Mucosa of rectum (tissue), 2 donors: ENCODE measurements around the gene INVS.
"Not testable (repeated sequence)": the region's sequence is repeated elsewhere in the genome, so short reads cannot be mapped to it uniquely, and the experiment has no call there.

ENCODE experiments used
- H3K27ac ChIP-seq, 2 donors: one replicate each; pipeline ENCODE4 v1.7.0; 2013; ENCODE audit warnings: inconsistent platforms in 2 of 2, low read depth in 2 of 2, low read length in 2 of 2
- H3K27me3 ChIP-seq, 2 donors: one replicate each; pipeline ENCODE4 v1.7.0; 2013; ENCODE audit warnings: low read length in 2 of 2; ENCODE audit not compliant: control insufficient read depth in 2 of 2, insufficient read depth in 2 of 2
- H3K36me3 ChIP-seq, 2 donors: one replicate each; pipeline ENCODE4 v1.7.0; 2013; ENCODE audit warnings: low read length in 2 of 2; ENCODE audit not compliant: control insufficient read depth in 2 of 2, insufficient read depth in 2 of 2
- H3K4me1 ChIP-seq, 2 donors: one replicate each; pipeline ENCODE4 v1.7.0; 2013; ENCODE audit warnings: low read length in 2 of 2, mild to moderate bottlenecking in 1 of 2; ENCODE audit not compliant: control insufficient read depth in 2 of 2, insufficient read depth in 2 of 2
- H3K4me3 ChIP-seq, 2 donors: one replicate each; pipeline ENCODE4 v1.7.0; 2013; ENCODE audit warnings: low read length in 2 of 2
- H3K9ac ChIP-seq, 2 donors: one replicate each; pipeline ENCODE4 v1.7.0; 2013; ENCODE audit warnings: low read length in 2 of 2, low read depth in 1 of 2, mild to moderate bottlenecking in 1 of 2
- H3K9me3 ChIP-seq, 2 donors: one replicate each; pipeline ENCODE4 v1.7.0; 2013; ENCODE audit warnings: low read length in 2 of 2; ENCODE audit not compliant: control insufficient read depth in 2 of 2
- donor health status: healthy.
- donor health status: Normal muscosa, but diverticular disease.

INVS gene

GRCh38 chr9:100098887-100099721 is at the start of gene INVS, which contains the start of gene ERP44:
INVS (plus strand) TSS chr9:100099243; CDS start chr9:100104522, 5,279 bp downstream.
ERP44 (minus strand) TSS chr9:100099000; CDS start chr9:100098840, 160 bp downstream.
- peak within 1 kb of the TSS; percentile 97 to 100 for H3K4me3 ChIP-seq
- H3K9me3 ChIP-seq, result no peaks in the 10 kb centered on the region
- peaks cover 2 to 3% of the 10 kb centered on the region in 2 donors for H3K36me3 ChIP-seq
- no peaks in the 10 kb centered on the region for H3K27me3 ChIP-seq
- peaks cover 12 to 13% of the 10 kb centered on the region in 2 donors for H3K4me1 ChIP-seq
- H3K9ac ChIP-seq, result peak within 1 kb of the TSS; percentile 97 to 100
- peak within 1 kb of the TSS; percentile 84 to 91 for H3K27ac ChIP-seq

- Histone ChIP-seq H3K4me1 (no peaks in the 10 kb centered on the region), H3K27me3 (no peaks in the 10 kb centered on the region), H3K4me3 (no peak overlapping the region), H3K9me3 (no peaks in the 10 kb centered on the region), H3K36me3 (peaks cover 13% of the 10 kb centered on the region in 2 donors), H3K27ac (no peak overlapping the region), H3K9ac (no peak overlapping the region)
Measured at GRCh38 chr9:100049551-100049950, 49.5 kb upstream of the INVS start.

GRCh38 chr9:100052375-100052774 is 46.7 kb upstream of the INVS start:
- Histone ChIP-seq H3K9me3 (no peaks in the 10 kb centered on the region), H3K36me3 (peaks cover 8 to 13% of the 10 kb centered on the region in 2 donors), H3K9ac (no peak overlapping the region), H3K4me3 (no peak overlapping the region), H3K27me3 (no peaks in the 10 kb centered on the region), H3K4me1 (no peaks in the 10 kb centered on the region), H3K27ac (no peak overlapping the region)

- no peaks in the 10 kb centered on the region for H3K4me1 ChIP-seq
- H3K27me3 ChIP-seq, result no peaks in the 10 kb centered on the region
- peaks cover 9 to 14% of the 10 kb centered on the region in 2 donors for H3K36me3 ChIP-seq
- H3K9me3 ChIP-seq, result no peaks in the 10 kb centered on the region
- no peak overlapping the region for H3K9ac ChIP-seq
- no peak overlapping the region for H3K27ac ChIP-seq
- no peak overlapping the region for H3K4me3 ChIP-seq
Measured at GRCh38 chr9:100056561-100056960, 42.5 kb upstream of the INVS start.

- no peak overlapping the region for H3K9ac ChIP-seq
- no peak overlapping the region for H3K4me3 ChIP-seq
- H3K27me3 ChIP-seq, result no peaks in the 10 kb centered on the region
- H3K4me1 ChIP-seq, result no peaks in the 10 kb centered on the region
- no peak overlapping the region for H3K27ac ChIP-seq
- peaks cover 7 to 13% of the 10 kb centered on the region in 2 donors for H3K36me3 ChIP-seq
- no peaks in the 10 kb centered on the region for H3K9me3 ChIP-seq
Measured at GRCh38 chr9:100057624-100058023, 41.4 kb upstream of the INVS start.

- Histone ChIP-seq H3K4me3 (no peak overlapping the region), H3K27ac (no peak overlapping the region), H3K9me3 (no peaks in the 10 kb centered on the region), H3K27me3 (no peaks in the 10 kb centered on the region), H3K36me3 (peaks cover 7 to 13% of the 10 kb centered on the region in 2 donors), H3K9ac (no peak overlapping the region), H3K4me1 (peaks cover 0 to 3% of the 10 kb centered on the region in 2 donors)
Measured at GRCh38 chr9:100058699-100059579, 40.1 kb upstream of the INVS start.

- H3K27ac ChIP-seq, H3K9ac ChIP-seq, H3K4me3 ChIP-seq, H3K36me3 ChIP-seq, H3K4me1 ChIP-seq, H3K9me3 ChIP-seq, H3K27me3 ChIP-seq: not testable (repeated sequence)
Measured at GRCh38 chr9:100062683-100063082, 36.4 kb upstream of the INVS start.

- Histone ChIP-seq H3K27me3 (no peaks in the 10 kb centered on the region), H3K36me3 (peaks cover 7 to 8% of the 10 kb centered on the region in 2 donors), H3K9me3 (no peaks in the 10 kb centered on the region), H3K9ac (no peak overlapping the region), H3K4me3 (no peak overlapping the region), H3K4me1 (peaks cover 0 to 3% of the 10 kb centered on the region in 2 donors), H3K27ac (no peak overlapping the region)
Measured at GRCh38 chr9:100063185-100063584, 35.9 kb upstream of the INVS start.

- no peak overlapping the region for H3K4me3 ChIP-seq
- no peak overlapping the region for H3K9ac ChIP-seq
- H3K27ac ChIP-seq, result no peak overlapping the region
- H3K36me3 ChIP-seq, result no peaks in the 10 kb centered on the region
- peaks cover 0 to 3% of the 10 kb centered on the region in 2 donors for H3K4me1 ChIP-seq
- H3K27me3 ChIP-seq, result no peaks in the 10 kb centered on the region
- H3K9me3 ChIP-seq, result no peaks in the 10 kb centered on the region
Measured at GRCh38 chr9:100064872-100065581, 34.0 kb upstream of the INVS start.
